Heart left ventricle (tissue), 16 donors: Measurements from ENCODE around the gene TNKS1BP1. TPM values are rescaled to one million over a fixed set of nuclear protein-coding genes. Genes with fewer than 3 reads are reported as not detected.

Source experiments
- ATAC-seq, 4 donors: fragments of 200-7000 bp; cut with Tn5 transposase; one replicate each; pipeline ENCODE4 v1.9.1; 2020 to 2022; ENCODE audit warnings: moderate library complexity in 4 of 4, mild to moderate bottlenecking in 3 of 4, moderate number of reproducible peaks in 1 of 4
- DNase-seq, 5 donors: peaks; one replicate each; pipeline ENCODE4 v3.0.0-alpha.2; 2020
- H3K27ac ChIP-seq, 12 donors: fragments of 200-600 bp; sonication (generic) in 4 of 12; one replicate each; pipeline versions ENCODE4 v1.5.0 to v1.8.0; 2016 to 2022; ENCODE audit warnings: mild to moderate bottlenecking in 2 of 12
- H3K27me3 ChIP-seq, 9 donors: fragments of 200-600 bp; sonication (generic) in 2 of 9; one replicate each; pipeline versions ENCODE4 v1.5.1 to v1.8.0; 2016 to 2022; ENCODE audit warnings: mild to moderate bottlenecking in 3 of 9
- H3K36me3 ChIP-seq, 9 donors: fragments of 200-600 bp; sonication (generic) in 2 of 9; one replicate each; pipeline versions ENCODE4 v1.5.0 to v1.8.0; 2018 to 2022; ENCODE audit warnings: mild to moderate bottlenecking in 2 of 9
- H3K4me1 ChIP-seq, 12 donors: fragments of 200-600 bp; sonication (generic) in 4 of 12; one replicate each; pipeline versions ENCODE4 v1.5.0 to v1.8.0; 2016 to 2022; ENCODE audit warnings: mild to moderate bottlenecking in 3 of 12
- H3K4me3 ChIP-seq, 12 donors: fragments of 200-600 bp; sonication (generic) in 4 of 12; one replicate each; pipeline versions ENCODE4 v1.5.0 to v1.8.0; 2017 to 2022; ENCODE audit warnings: mild to moderate bottlenecking in 9 of 12, moderate library complexity in 4 of 12
- H3K9me3 ChIP-seq, 12 donors: fragments of 200-600 bp; sonication (generic) in 4 of 12; one replicate each; pipeline versions ENCODE4 v1.5.0 to v1.8.0; 2016 to 2022; ENCODE audit warnings: mild to moderate bottlenecking in 1 of 12
- POLR2A ChIP-seq, 2 donors: fragments of 450-650 bp; IDR thresholded peaks; one replicate each; pipeline ENCODE4 v1.6.1; 2017; ENCODE audit warnings: antibody characterized with exemption in 2 of 2, mild to moderate bottlenecking in 2 of 2, moderate library complexity in 2 of 2
- WGBS, 4 donors: extraction: QIAGEN DNeasy Blood & Tissue Kit in 2 of 4; methylation state at CpG; one replicate each; pipeline versions ENCODE4 v1.1.5 to v1.1.7; 2013 to 2018; 5-methylcytosine and 5-hydroxymethylcytosine counted together
- intact Hi-C, 10 donors: fragments of 100-400 bp; cut with DNase I; formaldehyde crosslinking; loops; one replicate each; pipeline versions ENCODE4 v1.11.1 to v1.14.2; 2022
- polyA plus RNA-seq, 2 donors: library from polyadenylated mRNA; stranded (reverse); fragments of 200-250 nt; gene quantifications; one replicate each; pipeline ENCODE4 v1.2.3, GENCODE V29; 2013
- total RNA-seq, 9 donors: library from RNA; depleted of rRNA in 2 of 9; stranded (reverse); fragments of >200 nt in 2 of 9; fragmentation: NEBNext Ultra II Directional in 3 of 9; extraction: Animal tissue kit (Norgen Biotek cat#: 25700) in 3 of 9; gene quantifications; one replicate each; pipeline versions ENCODE4 v1.1.0 to v1.2.4, GENCODE V29; 2016 to 2023
- TF ChIP-seq, protein P1 (sequence below), 12 donors: fragments of 200-600 bp; sonication (generic) in 4 of 12; IDR thresholded peaks; one replicate each; pipeline versions ENCODE4 v1.5.0 to v1.8.0; 2018 to 2022; ENCODE audit warnings: antibody characterized with exemption in 12 of 12, mild to moderate bottlenecking in 5 of 12
- donor health status: ischemic (EF 13 %, LVEDD 7.1; RV severe dilation, severe dysfunction).
- donor health status: healthy with polysubstance abuse.
- donor health status: DM: no; HTN: yes; CAD: no.
- donor health status: DM: no; HTN: no; CAD: no.
- donor health status: ischemic (EF 25% LVEDD 6.9; RV normal size, moderate dysfunction).
- donor health status: ischemic (EF 25% LVEDD 5.7; RV mildly dilated, moderate dysfunction).
- donor health status: healthy.
- donor health status: DM: yes; HTN: yes; CAD: no.
- donor health status: ischemic (EF 35%, LVEDD 5.7; RV mildly dilated, moderate dysfunction).
- donor health status: nonischemic (EF 11% LVEDD 7.7; RV severe dilation, severe dysfunction).
- donor health status: DM: yes; HTN: yes; CAD: no.
- donor health status: PGD.
- donor health status: ischemic (EF 29% LVEDD 5.4; RV normal size, mild dysfunction).
- donor health status: nonischemic (EF 23%, LVEDD 6.1; RV moderate dilation, normal function).

TNKS1BP1 gene
- total and polyA plus RNA-seq, 11 donors: 25.3 to 68.3 (median 34.2) TPM

GRCh38 chr11:57303280-57303989 lies 21.3 kb downstream of the TNKS1BP1 start:
- H3K27me3 ChIP-seq: no peaks in the 10 kb centered on the region
- ATAC-seq: no peak
- H3K27ac ChIP-seq: no peak overlapping the region
- H3K4me3 ChIP-seq: no peak overlapping the region
- intact Hi-C loops: no loop called here
- H3K36me3 ChIP-seq: peaks cover 6 to 84% (median 50%) of the 10 kb centered on the region in 9 donors
- DNase-seq: no peak
- TF ChIP-seq, protein P1, sequence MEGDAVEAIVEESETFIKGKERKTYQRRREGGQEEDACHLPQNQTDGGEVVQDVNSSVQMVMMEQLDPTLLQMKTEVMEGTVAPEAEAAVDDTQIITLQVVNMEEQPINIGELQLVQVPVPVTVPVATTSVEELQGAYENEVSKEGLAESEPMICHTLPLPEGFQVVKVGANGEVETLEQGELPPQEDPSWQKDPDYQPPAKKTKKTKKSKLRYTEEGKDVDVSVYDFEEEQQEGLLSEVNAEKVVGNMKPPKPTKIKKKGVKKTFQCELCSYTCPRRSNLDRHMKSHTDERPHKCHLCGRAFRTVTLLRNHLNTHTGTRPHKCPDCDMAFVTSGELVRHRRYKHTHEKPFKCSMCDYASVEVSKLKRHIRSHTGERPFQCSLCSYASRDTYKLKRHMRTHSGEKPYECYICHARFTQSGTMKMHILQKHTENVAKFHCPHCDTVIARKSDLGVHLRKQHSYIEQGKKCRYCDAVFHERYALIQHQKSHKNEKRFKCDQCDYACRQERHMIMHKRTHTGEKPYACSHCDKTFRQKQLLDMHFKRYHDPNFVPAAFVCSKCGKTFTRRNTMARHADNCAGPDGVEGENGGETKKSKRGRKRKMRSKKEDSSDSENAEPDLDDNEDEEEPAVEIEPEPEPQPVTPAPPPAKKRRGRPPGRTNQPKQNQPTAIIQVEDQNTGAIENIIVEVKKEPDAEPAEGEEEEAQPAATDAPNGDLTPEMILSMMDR (IDR thresholded peaks at IDR 0.05): no peak
- no peak for TF ChIP-seq POLR2A (IDR thresholded peaks at IDR 0.05)
- peaks cover 0 to 22% (median 12%) of the 10 kb centered on the region in 12 donors for H3K9me3 ChIP-seq
- WGBS, 4 donors: 86 to 90% (median 89%) methylated on average over 17 of the region's 17 CpGs
- H3K4me1 ChIP-seq: peaks cover 0 to 40% (median 27%) of the 10 kb centered on the region in 12 donors

- intact Hi-C loops: no loop called here
- no peak for ATAC-seq
Measured at GRCh38 chr11:57302489-57302888, 22.3 kb downstream of the TNKS1BP1 start.

DNA sequence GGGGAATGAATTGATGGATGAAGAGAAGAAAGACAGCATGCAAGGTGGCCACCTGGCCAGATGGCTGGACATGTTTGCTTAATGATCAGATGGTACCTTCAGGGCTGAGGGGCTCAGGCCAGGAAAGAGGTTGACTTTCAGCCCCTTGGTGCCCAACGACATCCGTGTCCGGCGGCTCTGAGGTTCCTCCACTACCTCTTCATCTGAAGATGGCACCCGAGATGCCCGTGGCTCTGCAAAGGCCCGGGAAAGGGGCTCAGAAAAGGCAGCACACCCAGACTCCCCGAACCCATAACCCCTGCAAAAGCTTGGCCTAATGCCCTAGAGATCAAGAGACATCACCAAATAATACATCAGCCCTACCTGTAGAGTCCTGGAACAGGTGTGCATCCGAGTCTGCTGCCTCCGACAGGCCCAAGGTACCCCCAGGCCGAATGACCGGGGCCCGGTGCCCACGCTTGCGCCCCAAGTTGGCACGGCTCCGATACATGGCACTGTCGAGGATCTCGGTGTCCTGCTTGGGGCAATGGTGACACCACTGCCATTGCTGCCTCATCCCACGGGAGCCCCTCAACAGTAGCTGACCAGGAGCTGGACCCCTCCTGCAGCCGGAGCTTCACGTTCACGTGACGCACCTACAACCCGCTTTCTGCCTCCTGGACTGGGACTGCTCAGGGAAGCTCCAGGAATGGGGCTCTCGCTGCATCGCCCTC lies 22.9 kb downstream of the TNKS1BP1 start:
- Histone ChIP-seq H3K4me1 (peaks cover 0 to 25% (median 17%) of the 10 kb centered on the region in 12 donors), H3K4me3 (no peak overlapping the region), H3K9me3 (peaks cover 0 to 36% (median 12%) of the 10 kb centered on the region in 12 donors), H3K36me3 (peaks cover 6 to 79% (median 50%) of the 10 kb centered on the region in 9 donors), H3K27ac (no peak overlapping the region), H3K27me3 (no peaks in the 10 kb centered on the region)
- 94 to 98% (median 98%) methylated on average over 15 to 27 of the region's 27 CpGs for WGBS, 4 donors
- intact Hi-C loops: no loop called here
- DNase-seq (no peak), ATAC-seq (no peak)
- TF ChIP-seq, protein P1 (IDR thresholded peaks at IDR 0.05): no peak
- no peak for TF ChIP-seq POLR2A (IDR thresholded peaks at IDR 0.05)

More at GRCh38 chr11:57302489-57302888, 22.3 kb downstream of the TNKS1BP1 start:
- peaks cover 0 to 30% (median 12%) of the 10 kb centered on the region in 12 donors for H3K9me3 ChIP-seq
- peaks cover 0 to 31% (median 21%) of the 10 kb centered on the region in 12 donors for H3K4me1 ChIP-seq
- 95 to 97% (median 96%) methylated on average over 14 to 15 of the region's 15 CpGs for WGBS, 4 donors
- no peaks in the 10 kb centered on the region for H3K27me3 ChIP-seq
- no peak for DNase-seq
- peaks cover 6 to 83% (median 50%) of the 10 kb centered on the region in 9 donors for H3K36me3 ChIP-seq
- TF ChIP-seq, protein P1 (IDR thresholded peaks at IDR 0.05): no peak
- no peak for TF ChIP-seq POLR2A (IDR thresholded peaks at IDR 0.05)
- no peak overlapping the region for H3K4me3 ChIP-seq
- H3K27ac ChIP-seq: no peak overlapping the region

DNA sequence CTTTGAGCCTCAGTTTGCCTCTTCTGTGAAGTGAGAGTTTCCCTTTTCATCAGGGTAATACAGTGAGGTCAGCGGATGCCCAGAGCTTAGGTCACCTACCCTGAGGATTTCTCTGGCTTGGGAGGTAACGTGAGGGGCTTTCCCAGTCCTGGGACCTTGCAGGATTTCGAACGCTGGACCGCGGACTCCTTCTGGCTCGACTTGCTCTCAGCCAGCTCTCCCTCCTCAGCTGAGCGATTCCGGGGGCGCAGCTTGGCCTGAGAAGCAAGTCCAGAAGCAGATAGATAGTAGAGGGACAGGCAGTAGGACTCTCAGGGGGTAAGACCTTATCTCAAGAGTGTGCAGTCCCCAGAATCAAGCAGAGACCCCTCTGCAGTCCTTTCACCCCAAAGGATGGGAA lies 24.0 kb downstream of the TNKS1BP1 start:
- TF ChIP-seq, protein P1 (IDR thresholded peaks at IDR 0.05): no peak
- TF ChIP-seq POLR2A (IDR thresholded peaks at IDR 0.05): no peak
- intact Hi-C loops: no loop called here
- Histone ChIP-seq H3K4me1 (peaks cover 0 to 18% (median 9%) of the 10 kb centered on the region in 12 donors), H3K4me3 (no peak overlapping the region), H3K36me3 (peaks cover 6 to 73% (median 50%) of the 10 kb centered on the region in 9 donors), H3K27ac (no peak overlapping the region), H3K27me3 (no peaks in the 10 kb centered on the region), H3K9me3 (peaks cover 0 to 37% (median 12%) of the 10 kb centered on the region in 12 donors)
- 95 to 99% (median 98%) methylated on average over 10 of the region's 10 CpGs for WGBS, 4 donors
- ATAC-seq (no peak), DNase-seq (peak in 1 of 5 donors; percentile 51)
